B cell (primary cell): ENCODE results near the gene CEP78. TPM values are rescaled to one million over a fixed set of nuclear protein-coding genes. Genes with fewer than 3 reads are reported as not detected.

Experiments
- ATAC-seq: fragments of 200-7000 bp; cut with Tn5 transposase; one replicate; pipeline ENCODE4 v1.10.0; 2021; ENCODE audit warnings: low read depth, mild to moderate bottlenecking, moderate number of reproducible peaks, moderate library complexity
- CTCF ChIA-PET: fragments of 350-600 bp; sonication (Branson Sonifier 250); formaldehyde crosslinking; loops from one replicate; lab custom pipeline; 2021; ENCODE audit warnings: antibody characterized with exemption, inconsistent platforms; lab: Charles Lee
- POLR2A ChIA-PET: fragments of 350-600 bp; sonication (Branson Sonifier 250); formaldehyde crosslinking; loops from one replicate; lab custom pipeline; 2021; ENCODE audit warnings: antibody characterized with exemption; lab: Charles Lee
- DNase-seq: peaks from one replicate; pipeline ENCODE4 v3.0.0; 2013
- H2AFZ ChIP-seq: 2 replicates; pipeline ENCODE4 v1.6.1; 2012; ENCODE audit warnings: mild to moderate bottlenecking, low read depth, low read length; ENCODE audit not compliant: insufficient read depth, poor library complexity, severe bottlenecking
- H3K27ac ChIP-seq, 2 donors: 1 replicate in 1 of 2; 2 replicates in 1 of 2; pipeline ENCODE4 v1.5.1; 2012 to 2013; ENCODE audit warnings: low read length in 2 of 2, mild to moderate bottlenecking in 2 of 2, moderate library complexity in 1 of 2
- H3K27me3 ChIP-seq, 4 experiments: fragments of 200-600 bp in 1 of 4; sonication (generic) in 1 of 4; replicated peaks in 1 of 4; 1 replicate in 2 of 4; 2 replicates in 2 of 4; pipeline versions ENCODE4 v1.6.1 to v1.7.0; 2013 to 2016; ENCODE audit warnings: low read length in 3 of 4, mild to moderate bottlenecking in 2 of 4, mixed read lengths in 1 of 4, moderate library complexity in 1 of 4; ENCODE audit not compliant: insufficient read depth in 4 of 4, control insufficient read depth in 3 of 4; ENCODE audit errors: control extremely low read depth in 1 of 4
- H3K36me3 ChIP-seq, 2 experiments: replicated peaks in 1 of 2; 1 replicate in 1 of 2; 2 replicates in 1 of 2; pipeline versions ENCODE4 v1.6.1 to v1.7.1; 2013; ENCODE audit warnings: low read length in 1 of 2; ENCODE audit not compliant: insufficient read depth in 2 of 2, control insufficient read depth in 1 of 2; ENCODE audit errors: control extremely low read depth in 1 of 2, extremely low read depth in 1 of 2
- H3K4me1 ChIP-seq, 2 donors: fragments of 200-600 bp in 1 of 2; sonication (generic) in 1 of 2; 1 replicate in 1 of 2; 2 replicates in 1 of 2; pipeline versions ENCODE4 v1.5.1 to v1.6.1; 2013 to 2017; ENCODE audit warnings: low read length in 2 of 2; ENCODE audit not compliant: control insufficient read depth in 2 of 2, insufficient read depth in 2 of 2
- H3K4me2 ChIP-seq: replicated peaks from 2 replicates; pipeline ENCODE3; 2012; ENCODE audit warnings: mild to moderate bottlenecking, low read depth, low read length; ENCODE audit not compliant: poor library complexity, severe bottlenecking
- H3K4me3 ChIP-seq, 5 experiments: fragments of 200-600 bp in 1 of 5; sonication (generic) in 1 of 5; 1 replicate in 3 of 5; 2 replicates in 2 of 5; pipeline versions ENCODE4 v1.5.1 to v1.7.0; 2011 to 2016; ENCODE audit warnings: low read length in 4 of 5, mild to moderate bottlenecking in 4 of 5, low read depth in 2 of 5, control low read depth in 1 of 5, moderate library complexity in 1 of 5; ENCODE audit not compliant: insufficient read depth in 1 of 5; ENCODE audit errors: control extremely low read depth in 1 of 5, extremely low read depth in 1 of 5
- H3K79me2 ChIP-seq: fragments of 200-600 bp; sonication (generic); one replicate; pipeline ENCODE4 v1.6.0; 2016; ENCODE audit warnings: low read length; ENCODE audit not compliant: control insufficient read depth, insufficient read depth
- H3K9ac ChIP-seq: fragments of 200-600 bp; sonication (generic); 2 replicates; pipeline ENCODE4 v1.6.1; 2017; ENCODE audit warnings: mild to moderate bottlenecking, low read length, moderate library complexity
- H3K9me3 ChIP-seq, 3 donors: one replicate each; pipeline versions ENCODE4 v1.6.1 to v1.7.1; 2013; ENCODE audit warnings: low read length in 2 of 3; ENCODE audit not compliant: control insufficient read depth in 2 of 3, insufficient read depth in 1 of 3; ENCODE audit errors: control extremely low read depth in 1 of 3
- H4K20me1 ChIP-seq: 2 replicates; pipeline ENCODE4 v1.6.0; 2012; ENCODE audit warnings: mild to moderate bottlenecking, low read length; ENCODE audit not compliant: insufficient read depth, control insufficient read depth, poor library complexity, severe bottlenecking
- H3K27ac Mint-ChIP-seq: one replicate; pipeline ENCODE4 v1.8.0; 2021; ENCODE audit warnings: mixed read lengths
- H3K27me3 Mint-ChIP-seq: one replicate; pipeline ENCODE4 v1.8.0; 2021; ENCODE audit warnings: mixed read lengths
- H3K4me1 Mint-ChIP-seq: one replicate; pipeline ENCODE4 v1.8.0; 2021; ENCODE audit warnings: mixed read lengths
- H3K4me3 Mint-ChIP-seq: one replicate; pipeline ENCODE4 v1.8.0; 2021; ENCODE audit warnings: mixed read lengths
- H3K9me3 Mint-ChIP-seq: one replicate; pipeline ENCODE4 v1.8.0; 2022; ENCODE audit warnings: mixed read lengths; ENCODE audit not compliant: insufficient read depth
- CTCF ChIP-seq: fragments of 200-600 bp; IDR thresholded peaks from one replicate; pipeline ENCODE4 v1.8.0; 2022; ENCODE audit warnings: antibody characterized with exemption, mild to moderate bottlenecking
- EZH2 ChIP-seq: IDR thresholded peaks from 2 replicates; pipeline ENCODE4 v1.6.1; 2012; ENCODE audit warnings: borderline replicate concordance, low read depth, mild to moderate bottlenecking, moderate library complexity, low read length; ENCODE audit not compliant: insufficient read depth, poor library complexity, severe bottlenecking
- WGBS: methylation state at CpG from one replicate; pipeline ENCODE4 v1.1.5; 2013; ENCODE audit warnings: missing lambda C conversion rate; ENCODE audit not compliant: insufficient coverage; 5-methylcytosine and 5-hydroxymethylcytosine counted together
- intact Hi-C: fragments of 100-400 bp; cut with micrococcal nuclease; formaldehyde crosslinking; loops from one replicate; pipeline ENCODE4 v1.10.0; 2022
- polyA plus RNA-seq: library from polyadenylated mRNA; depleted of rRNA; stranded (reverse); fragments of >200 nt; gene quantifications from 2 replicates; pipeline ENCODE4 v1.2.3, GENCODE V29; 2012
- total RNA-seq, 2 donors: library from RNA; stranded (reverse); fragments of 120-200 nt in 1 of 2; gene quantifications; 1 replicate in 1 of 2; 2 replicates in 1 of 2; pipeline versions ENCODE4 v1.2.3 to v1.2.4, GENCODE V29; 2013 to 2022

CEP78 gene
- total and polyA plus RNA-seq, 2 donors (not counting 1 experiment from before 2014, with no cell fraction given): 7.2 to 28.8 TPM

- Mint-ChIP-seq H3K27me3 (no peaks in the 10 kb centered on the region), H3K4me1 (peaks cover 22% of the 10 kb centered on the region), H3K27ac (no peak overlapping the region), H3K9me3 (no peaks in the 10 kb centered on the region), H3K4me3 (no peak overlapping the region)
- H3K9ac ChIP-seq: peak overlapping the region; percentile 6
- H2AFZ ChIP-seq: no peak overlapping the region
- CTCF ChIA-PET: no interaction called here
- no peaks in the 10 kb centered on the region for H3K9me3 ChIP-seq
- DNase-seq (no peak), ATAC-seq (no peak)
- H3K36me3 ChIP-seq: no peaks in the 10 kb centered on the region
- POLR2A ChIA-PET: no interaction called here
- 78% methylated on average over 4 of the region's 5 CpGs for WGBS
- H3K79me2 ChIP-seq: no peaks in the 10 kb centered on the region
- H3K4me2 ChIP-seq: peak overlapping the region; percentile 14
- H3K4me3 ChIP-seq: no peak overlapping the region
- intact Hi-C loops: no loop called here
- peaks cover 14 to 15% of the 10 kb centered on the region in 2 donors for H3K4me1 ChIP-seq
- H3K27me3 ChIP-seq: no peaks in the 10 kb centered on the region
- no peak overlapping the region for H3K27ac ChIP-seq
- no peak for TF ChIP-seq CTCF
- no peaks in the 10 kb centered on the region for H4K20me1 ChIP-seq
Observed at GRCh38 chr9:78189001-78189400, 46.9 kb upstream of the CEP78 start.

GRCh38 chr9:78189461-78189860 lies 46.4 kb upstream of the CEP78 start:
- no peak overlapping the region for H3K4me2 ChIP-seq
- CTCF ChIA-PET: no interaction called here
- POLR2A ChIA-PET: no interaction called here

More at GRCh38 chr9:78189461-78189860, 46.4 kb upstream of the CEP78 start:
- TF ChIP-seq EZH2: no peak
- TF ChIP-seq CTCF: no peak
- intact Hi-C loops: no loop called here
- Mint-ChIP-seq H3K27me3 (no peaks in the 10 kb centered on the region), H3K27ac (no peak overlapping the region), H3K4me3 (no peak overlapping the region), H3K4me1 (peaks cover 26% of the 10 kb centered on the region), H3K9me3 (no peaks in the 10 kb centered on the region)
- Histone ChIP-seq H4K20me1 (no peaks in the 10 kb centered on the region), H3K79me2 (no peaks in the 10 kb centered on the region), H3K4me1 (peaks cover 16 to 19% of the 10 kb centered on the region in 2 donors), H3K9me3 (no peaks in the 10 kb centered on the region), H3K27me3 (no peaks in the 10 kb centered on the region), H3K27ac (no peak overlapping the region), H3K36me3 (no peaks in the 10 kb centered on the region), H3K9ac (peak overlapping the region; percentile 6), H2AFZ (no peak overlapping the region), H3K4me3 (no peak overlapping the region)
- ATAC-seq: no peak
- DNase-seq: no peak
- WGBS: no CpG with 5 or more reads among the region's 5 CpGs
